PC-9 (cell line): ENCODE data around the gene LILRB3.

ENCODE experiments used
- CTCF ChIP-seq: fragments of 200-600 bp; sonication (generic); conservative IDR thresholded peaks from 2 replicates; pipeline ENCODE4 v1.6.1; 2017; ENCODE audit warnings: mixed run types, antibody characterized with exemption, mild to moderate bottlenecking, moderate library complexity
- EZH2 ChIP-seq: fragments of 200-600 bp; sonication (generic); IDR thresholded peaks from 2 replicates; pipeline ENCODE4 v1.8.0; 2017; ENCODE audit warnings: antibody characterized with exemption, low read depth

GRCh38 chr19:54173951-54174834 lies 48.6 kb downstream of the LILRB3 start:
- TF ChIP-seq CTCF (no peak), EZH2 (no peak)
